SK-N-MC (cell line): ENCODE data around the gene FGD5.

ENCODE experiments used
- EZH2 ChIP-seq: fragments of 200-600 bp; sonication (generic); IDR thresholded peaks from one replicate; pipeline ENCODE4 v1.6.1; 2017; ENCODE audit warnings: antibody characterized with exemption
- FOXP2 ChIP-seq: optimal IDR thresholded peaks from 2 replicates; pipeline ENCODE3; 2011; ENCODE audit warnings: mild to moderate bottlenecking, moderate library complexity; ENCODE audit not compliant: insufficient read depth; ENCODE audit errors: extremely low read length, control extremely low read depth
- POLR2AphosphoS5 ChIP-seq: IDR thresholded peaks from 2 replicates; pipeline ENCODE4 v1.6.1; 2012; ENCODE audit warnings: mild to moderate bottlenecking, low read depth, low read length, borderline replicate concordance

- TF ChIP-seq POLR2AphosphoS5: no peak
- TF ChIP-seq EZH2: no peak
- TF ChIP-seq FOXP2: no peak
These were observed 22.8 kb upstream of the FGD5 start for GRCh38 chr3:14795996-14796395.
